IMR-90 (cell line): ENCODE measurements around the gene CUX1. TPM values are rescaled to one million over a fixed set of nuclear protein-coding genes. Genes with fewer than 3 reads are reported as not detected.
A peak's percentile ranks its signal among the peaks of the same experiment; 100 is the strongest.

Experiments used
- ATAC-seq: fragments of 200-7000 bp; cut with Tn5 transposase; 2 replicates; pipeline ENCODE4 v1.9.1; 2020; ENCODE audit warnings: low read depth, mild to moderate bottlenecking, moderate library complexity
- BruUV-seq: library from RNA; stranded (reverse); fragments of 400-500 nt; replicated peaks from 2 replicates; lab custom pipeline; 2021; lab: Mats Ljungman, UMichigan
- CTCF ChIA-PET: fragments of 300-600 bp; formaldehyde crosslinking; extraction: SDS; loops from one replicate; lab custom pipeline; 2021; ENCODE audit warnings: antibody characterized with exemption; lab: Yijun Ruan, JAX
- POLR2A ChIA-PET: fragments of 300-600 bp; sonication (Branson Sonifier 250); formaldehyde crosslinking; loops from one replicate; lab custom pipeline; 2022; ENCODE audit warnings: antibody characterized with exemption; ENCODE audit not compliant: unreplicated experiment; lab: Charles Lee
- DNase-seq: peaks from one replicate; pipeline ENCODE4 v3.0.0; 2013
- H2AFZ ChIP-seq: replicated peaks from 2 replicates; pipeline ENCODE3; 2013; ENCODE audit warnings: low read length, mild to moderate bottlenecking; ENCODE audit not compliant: poor library complexity
- H2AK5ac ChIP-seq: 2 replicates; pipeline ENCODE4 v1.6.1; 2013; ENCODE audit warnings: low read depth, low read length, inconsistent platforms
- H2AK9ac ChIP-seq: replicated peaks from 2 replicates; pipeline ENCODE3; 2013; ENCODE audit warnings: mild to moderate bottlenecking, low read depth, low read length, moderate library complexity; ENCODE audit not compliant: poor library complexity
- H2BK120ac ChIP-seq: 2 replicates; pipeline ENCODE4 v1.6.1; 2013; ENCODE audit warnings: low read depth, low read length, inconsistent platforms
- H2BK15ac ChIP-seq: 3 replicates; pipeline ENCODE4 v1.6.1; 2013; ENCODE audit warnings: low read depth, low read length, inconsistent platforms
- H2BK20ac ChIP-seq: 2 replicates; pipeline ENCODE4 v1.6.1; 2013; ENCODE audit warnings: low read depth, mild to moderate bottlenecking, inconsistent platforms, low read length, moderate library complexity
- H2BK5ac ChIP-seq: 2 replicates; pipeline ENCODE4 v1.6.1; 2013; ENCODE audit warnings: mild to moderate bottlenecking, low read depth, low read length, inconsistent platforms; ENCODE audit not compliant: poor library complexity, severe bottlenecking
- H3K14ac ChIP-seq: replicated peaks from 2 replicates; pipeline ENCODE4 v1.6.1; 2013; ENCODE audit warnings: low read depth, low read length, inconsistent platforms
- H3K18ac ChIP-seq: 2 replicates; pipeline ENCODE4 v1.6.1; 2013; ENCODE audit warnings: low read depth, low read length, control low read depth
- H3K23ac ChIP-seq: 2 replicates; pipeline ENCODE4 v1.6.1; 2013; ENCODE audit warnings: low read depth, low read length, inconsistent platforms
- H3K27ac ChIP-seq: 2 replicates; pipeline ENCODE4 v1.5.1; 2013; ENCODE audit warnings: mild to moderate bottlenecking, control low read depth, low read length; ENCODE audit not compliant: insufficient read depth
- H3K27me3 ChIP-seq: 2 replicates; pipeline ENCODE4 v1.6.1; 2013; ENCODE audit warnings: low read length; ENCODE audit not compliant: control insufficient read depth, insufficient read depth
- H3K36me3 ChIP-seq: 2 replicates; pipeline ENCODE4 v1.6.1; 2013; ENCODE audit warnings: low read length, mixed read lengths; ENCODE audit not compliant: control insufficient read depth, insufficient read depth
- H3K4ac ChIP-seq: 2 replicates; pipeline ENCODE4 v1.6.1; 2013; ENCODE audit warnings: low read depth, low read length, inconsistent platforms
- H3K4me1 ChIP-seq: 2 replicates; pipeline ENCODE4 v1.6.1; 2013; ENCODE audit warnings: low read length, mixed read lengths; ENCODE audit not compliant: control insufficient read depth, insufficient read depth
- H3K4me2 ChIP-seq: 2 replicates; pipeline ENCODE4 v1.6.1; 2013; ENCODE audit warnings: low read depth, mild to moderate bottlenecking, control low read depth, low read length, moderate library complexity
- H3K4me3 ChIP-seq: 2 replicates; pipeline ENCODE4 v1.5.1; 2013; ENCODE audit warnings: low read depth, mild to moderate bottlenecking, control low read depth, low read length, moderate library complexity; ENCODE audit not compliant: insufficient read depth
- H3K56ac ChIP-seq: 2 replicates; pipeline ENCODE4 v1.6.1; 2013; ENCODE audit warnings: low read length, inconsistent platforms; ENCODE audit not compliant: insufficient read depth; ENCODE audit errors: extremely low read depth
- H3K79me1 ChIP-seq, 2 experiments: 2 replicates each; pipeline ENCODE4 v1.6.1; 2013; ENCODE audit warnings: low read length in 2 of 2, inconsistent platforms in 1 of 2, low read depth in 1 of 2
- H3K9ac ChIP-seq: 2 replicates; pipeline ENCODE4 v1.6.1; 2013; ENCODE audit warnings: low read depth, low read length, control low read depth
- H3K9me1 ChIP-seq: 2 replicates; pipeline ENCODE4 v1.6.1; 2013; ENCODE audit warnings: low read length, inconsistent platforms; ENCODE audit not compliant: insufficient read depth
- H3K9me3 ChIP-seq: 2 replicates; pipeline ENCODE4 v1.6.1; 2013; ENCODE audit warnings: low read length; ENCODE audit not compliant: control insufficient read depth, insufficient read depth
- H4K20me1 ChIP-seq: 2 replicates; pipeline ENCODE4 v1.6.1; 2013; ENCODE audit warnings: low read length, inconsistent platforms; ENCODE audit not compliant: insufficient read depth
- H4K5ac ChIP-seq: 2 replicates; pipeline ENCODE4 v1.6.1; 2013; ENCODE audit warnings: mild to moderate bottlenecking, low read depth, low read length, control low read depth
- H4K8ac ChIP-seq, 2 experiments: 2 replicates each; pipeline ENCODE4 v1.6.1; 2013; ENCODE audit warnings: low read depth in 2 of 2, low read length in 2 of 2, control low read depth in 1 of 2, inconsistent platforms in 1 of 2
- H4K91ac ChIP-seq: 2 replicates; pipeline ENCODE4 v1.6.1; 2013; ENCODE audit warnings: low read depth, low read length, inconsistent platforms; ENCODE audit not compliant: insufficient read depth
- CEBPB ChIP-seq: IDR thresholded peaks from 2 replicates; pipeline ENCODE4 v1.6.1; 2012; ENCODE audit warnings: low read depth, low read length, improper control_type of control experiment
- CHD1 ChIP-seq: IDR thresholded peaks from 2 replicates; pipeline ENCODE4 v1.6.1; 2012; ENCODE audit warnings: low read depth, low read length, improper control_type of control experiment
- FOS ChIP-seq: fragments of 150-350 bp; IDR thresholded peaks from 2 replicates; pipeline ENCODE4 v1.6.1; 2016; ENCODE audit warnings: low read depth, low read length
- MAFK ChIP-seq: IDR thresholded peaks from 2 replicates; pipeline ENCODE4 v1.6.1; 2012; ENCODE audit warnings: low read depth, low read length, improper control_type of control experiment
- MAZ ChIP-seq: IDR thresholded peaks from 2 replicates; pipeline ENCODE4 v1.6.1; 2012; ENCODE audit warnings: low read depth, mild to moderate bottlenecking, low read length, improper control_type of control experiment, moderate library complexity, borderline replicate concordance
- MXI1 ChIP-seq: IDR thresholded peaks from 2 replicates; pipeline ENCODE4 v1.6.1; 2012; ENCODE audit warnings: low read depth, mild to moderate bottlenecking, low read length, moderate library complexity, borderline replicate concordance
- NFE2L2 ChIP-seq: fragments of 150-350 bp; IDR thresholded peaks from 2 replicates; pipeline ENCODE4 v1.6.1; 2016; ENCODE audit warnings: low read depth, mild to moderate bottlenecking, low read length
- POLR2A ChIP-seq: IDR thresholded peaks from 2 replicates; pipeline ENCODE4 v1.6.1; 2012; ENCODE audit warnings: mild to moderate bottlenecking, low read depth, low read length
- RAD21 ChIP-seq: IDR thresholded peaks from 2 replicates; pipeline ENCODE4 v1.6.1; 2012; ENCODE audit warnings: low read length, improper control_type of control experiment
- RCOR1 ChIP-seq: IDR thresholded peaks from 2 replicates; pipeline ENCODE4 v1.6.1; 2012; ENCODE audit warnings: mild to moderate bottlenecking, low read length, improper control_type of control experiment; ENCODE audit not compliant: insufficient replicate concordance
- SMC3 ChIP-seq: fragments of 150-350 bp; IDR thresholded peaks from 2 replicates; pipeline ENCODE4 v1.6.1; 2016; ENCODE audit warnings: low read depth, mild to moderate bottlenecking, antibody characterized with exemption, low read length, moderate library complexity
- whole genome bisulfite sequencing, 2 experiments: methylation state at CpG; one replicate each; pipeline versions ENCODE4 v1.1.5 to v1.1.7; 2013; ENCODE audit warnings: missing lambda C conversion rate in 2 of 2; ENCODE audit not compliant: insufficient read length in 1 of 2; ENCODE audit errors: extremely low coverage in 2 of 2; 5-methylcytosine and 5-hydroxymethylcytosine counted together
- dilution Hi-C: fragments of 300-500 bp; cut with HindIII; formaldehyde crosslinking; loops from one replicate; pipeline ENCODE4 v1.14.3; 2018; ENCODE audit warnings: low sequenced_read_pairs; ENCODE audit not compliant: unreplicated experiment
- in situ Hi-C: fragments of 300-500 bp; cut with MboI; formaldehyde crosslinking; loops from 3 replicates; pipeline ENCODE4 v1.14.3; 2019; ENCODE audit warnings: low sequenced_read_pairs, inconsistent platforms, mixed read lengths
- intact Hi-C: fragments of 100-400 bp; cut with micrococcal nuclease; formaldehyde crosslinking; loops from 2 replicates; pipeline ENCODE4 v1.10.0; 2022
- polyA plus RNA-seq, 3 experiments: library from polyadenylated mRNA; depleted of rRNA; stranded (reverse); fragments of >200 nt; gene quantifications; 2 replicates each; pipeline ENCODE4 v1.2.3, GENCODE V29; 2012; ENCODE audit warnings: low replicate concordance in 1 of 3
- total RNA-seq: library from RNA; depleted of rRNA; stranded (reverse); fragments of >200 nt; gene quantifications from 2 replicates; pipeline ENCODE4 v1.2.3, GENCODE V29; 2012
- TF ChIP-seq, protein P1 (sequence below): fragments of 150-350 bp; IDR thresholded peaks from 2 replicates; pipeline ENCODE4 v1.6.1; 2016; ENCODE audit warnings: low read depth, mild to moderate bottlenecking, low read length, moderate library complexity, borderline replicate concordance
- TF ChIP-seq, protein P2 (sequence below): fragments of 150-350 bp; IDR thresholded peaks from 2 replicates; pipeline ENCODE4 v1.6.1; 2017; ENCODE audit warnings: mild to moderate bottlenecking, antibody characterized with exemption, low read length, low read depth

Gene CUX1
- total and polyA plus RNA-seq, 2 of the 4 experiments (the other 2 are of a cell fraction) = 19.7 to 46.4 TPM

DNA sequence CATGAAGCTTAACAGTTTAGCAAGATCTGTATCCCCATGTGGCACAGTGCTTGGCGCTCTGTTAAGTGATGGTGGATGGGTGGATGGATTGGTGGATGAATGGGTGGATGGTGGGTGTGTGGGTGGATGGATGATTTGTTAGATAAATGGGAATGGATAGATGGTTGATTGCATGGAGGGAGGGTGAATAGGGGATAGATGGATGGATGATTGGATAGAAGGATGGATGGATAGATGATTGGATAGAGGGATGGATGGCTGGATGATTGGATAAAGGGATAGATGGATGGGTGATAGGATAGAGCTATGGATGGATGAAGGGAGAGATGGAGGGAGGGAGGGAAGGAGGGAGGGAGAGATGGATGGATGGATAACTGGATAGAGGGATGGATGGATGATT lies 229.7 kb downstream of the CUX1 start:
- ATAC-seq = no peak
- TF ChIP-seq, protein P1, sequence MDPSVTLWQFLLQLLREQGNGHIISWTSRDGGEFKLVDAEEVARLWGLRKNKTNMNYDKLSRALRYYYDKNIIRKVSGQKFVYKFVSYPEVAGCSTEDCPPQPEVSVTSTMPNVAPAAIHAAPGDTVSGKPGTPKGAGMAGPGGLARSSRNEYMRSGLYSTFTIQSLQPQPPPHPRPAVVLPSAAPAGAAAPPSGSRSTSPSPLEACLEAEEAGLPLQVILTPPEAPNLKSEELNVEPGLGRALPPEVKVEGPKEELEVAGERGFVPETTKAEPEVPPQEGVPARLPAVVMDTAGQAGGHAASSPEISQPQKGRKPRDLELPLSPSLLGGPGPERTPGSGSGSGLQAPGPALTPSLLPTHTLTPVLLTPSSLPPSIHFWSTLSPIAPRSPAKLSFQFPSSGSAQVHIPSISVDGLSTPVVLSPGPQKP = no peak
- TF ChIP-seq CEBPB = no peak
- no peak for TF ChIP-seq FOS
- TF ChIP-seq, protein P2, sequence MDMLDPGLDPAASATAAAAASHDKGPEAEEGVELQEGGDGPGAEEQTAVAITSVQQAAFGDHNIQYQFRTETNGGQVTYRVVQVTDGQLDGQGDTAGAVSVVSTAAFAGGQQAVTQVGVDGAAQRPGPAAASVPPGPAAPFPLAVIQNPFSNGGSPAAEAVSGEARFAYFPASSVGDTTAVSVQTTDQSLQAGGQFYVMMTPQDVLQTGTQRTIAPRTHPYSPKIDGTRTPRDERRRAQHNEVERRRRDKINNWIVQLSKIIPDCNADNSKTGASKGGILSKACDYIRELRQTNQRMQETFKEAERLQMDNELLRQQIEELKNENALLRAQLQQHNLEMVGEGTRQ = no peak
- TF ChIP-seq RCOR1 = no peak
- no peak for TF ChIP-seq MAZ
- TF ChIP-seq CHD1 = no peak
- TF ChIP-seq POLR2A = no peak
- TF ChIP-seq MAFK = no peak
- TF ChIP-seq SMC3 = no peak
- TF ChIP-seq NFE2L2 = no peak
- no peak for TF ChIP-seq MXI1
- no peak for TF ChIP-seq RAD21

More for the DNA sequence above, 229.7 kb downstream of the CUX1 start:
- H2AFZ ChIP-seq = no peak overlapping the region
- no peak overlapping the region for H3K4me2 ChIP-seq
- H3K23ac ChIP-seq = no peak overlapping the region
- peaks cover 42% of the 10 kb centered on the region for H4K20me1 ChIP-seq
- H3K9ac ChIP-seq = no peak overlapping the region
- peak overlapping the region; percentile 11; the same call in 1 of the 2 replicates for H2AK5ac ChIP-seq
- H4K91ac ChIP-seq = no peak overlapping the region
- intact Hi-C loops = loop anchor here (10.0 kb wide), 2 partner anchors 122 to 232 kb away; partner anchors contain the start of gene CUX1
- H3K9me1 ChIP-seq = peaks cover 26% of the 10 kb centered on the region
- BruUV-seq = no TSS peak
- no peak overlapping the region for H4K5ac ChIP-seq
- POLR2A ChIA-PET = no interaction called here
- no peak overlapping the region for H3K27ac ChIP-seq
- H3K79me1 ChIP-seq = peaks cover 20 to 68% of the 10 kb centered on the region in 2 experiments
- H3K36me3 ChIP-seq = no peaks in the 10 kb centered on the region
- H2BK5ac ChIP-seq = no peak overlapping the region
- no peak overlapping the region for H2BK20ac ChIP-seq
- no peak overlapping the region for H3K56ac ChIP-seq
- in situ Hi-C loops = no loop called here
- peak overlapping the region; percentile 3; the same call in 1 of the 2 replicates for H3K14ac ChIP-seq
- H3K4ac ChIP-seq = no peak overlapping the region
- no peak overlapping the region for H2BK15ac ChIP-seq
- H3K4me1 ChIP-seq = peaks cover 15% of the 10 kb centered on the region
- no peak overlapping the region for H4K8ac ChIP-seq
- WGBS, 2 experiments = 100% methylated on average over 1 of the region's 1 CpG; no CpG with 5 or more reads in 1 of the 2 experiments
- H3K4me3 ChIP-seq = no peak overlapping the region
- dilution Hi-C loops = no loop called here
- CTCF ChIA-PET = interaction anchor here (2.6 kb wide), 1 partner anchor 8 kb away, joined by 7 read pairs; no protein-coding TSS in a partner anchor
- H3K18ac ChIP-seq = no peak overlapping the region
- no peak overlapping the region for H2BK120ac ChIP-seq
- H2AK9ac ChIP-seq = no peak overlapping the region
- no peaks in the 10 kb centered on the region for H3K27me3 ChIP-seq
- DNase-seq = no peak
- H3K9me3 ChIP-seq = no peaks in the 10 kb centered on the region
